SK-N-SH treated with all-trans-retinoic acid at 6 μM for 48 hours (cell line): ENCODE results near the gene CNPY1.

Experiments used
- ARNTL ChIP-seq: fragments of 450-650 bp; formaldehyde crosslinking; IDR thresholded peaks from 2 replicates; pipeline ENCODE4 v1.5.0; 2020; ENCODE audit warnings: low read depth, mild to moderate bottlenecking, moderate library complexity, borderline replicate concordance
- BACH2 ChIP-seq: fragments of 250-450 bp; sonication (Bioruptor Pico); IDR thresholded peaks from 2 replicates; pipeline ENCODE4 v1.9.0; 2021; ENCODE audit warnings: mild to moderate bottlenecking, borderline replicate concordance
- ESRRG ChIP-seq: fragments of 250-450 bp; sonication (Bioruptor Pico); IDR thresholded peaks from 2 replicates; pipeline ENCODE4 v1.6.1; 2021; ENCODE audit warnings: mild to moderate bottlenecking
- ISL1 ChIP-seq: fragments of 250-450 bp; sonication (Bioruptor Pico); IDR thresholded peaks from 2 replicates; pipeline ENCODE4 v2.1.2; 2022; ENCODE audit warnings: mild to moderate bottlenecking, moderate library complexity
- OSR1 ChIP-seq: fragments of 250-450 bp; sonication (Bioruptor Pico); IDR thresholded peaks from 2 replicates; pipeline ENCODE4 v1.8.0; 2022; ENCODE audit warnings: moderate library complexity, mild to moderate bottlenecking, inconsistent platforms
- PPARA ChIP-seq: fragments of 250-450 bp; sonication (Bioruptor Pico); IDR thresholded peaks from 2 replicates; pipeline ENCODE4 v1.5.0; 2020; ENCODE audit warnings: mild to moderate bottlenecking, borderline replicate concordance
- RARB ChIP-seq: fragments of 250-450 bp; sonication (Bioruptor Pico); IDR thresholded peaks from 2 replicates; pipeline ENCODE4 v1.8.0; 2021; ENCODE audit warnings: mild to moderate bottlenecking, moderate library complexity
- ZC3H10 ChIP-seq: fragments of 250-450 bp; sonication (Bioruptor Pico); IDR thresholded peaks from 2 replicates; pipeline ENCODE4 v1.5.1; 2021; ENCODE audit warnings: mild to moderate bottlenecking, moderate library complexity
- ZFP30 ChIP-seq: fragments of 450-650 bp; formaldehyde crosslinking; IDR thresholded peaks from 2 replicates; pipeline ENCODE4 v1.5.0; 2022; ENCODE audit warnings: mild to moderate bottlenecking, moderate library complexity
- ZNF70 ChIP-seq: fragments of 450-650 bp; formaldehyde crosslinking; IDR thresholded peaks from 2 replicates; pipeline ENCODE4 v1.5.0; 2020; ENCODE audit warnings: mild to moderate bottlenecking, moderate library complexity
- ZNF8 ChIP-seq: fragments of 450-650 bp; formaldehyde crosslinking; IDR thresholded peaks from 2 replicates; pipeline ENCODE4 v1.5.0; 2020; ENCODE audit warnings: mild to moderate bottlenecking, moderate library complexity
- TF ChIP-seq, protein P1 (sequence below): fragments of 250-450 bp; sonication (Bioruptor Pico); IDR thresholded peaks from 2 replicates; pipeline ENCODE4 v1.8.0; 2020; ENCODE audit warnings: mild to moderate bottlenecking, moderate library complexity, borderline replicate concordance
- TF ChIP-seq, protein P2 (sequence below): fragments of 250-450 bp; sonication (Bioruptor Pico); IDR thresholded peaks from 2 replicates; pipeline ENCODE4 v1.5.0; 2020; ENCODE audit warnings: mild to moderate bottlenecking, moderate library complexity

GRCh38 chr7:155517969-155518368, 28.4 kb downstream of the CNPY1 start:
- no peak for TF ChIP-seq OSR1 (CRISPR knock-in tag)
- TF ChIP-seq ZC3H10 (CRISPR knock-in tag): no peak
- no peak for TF ChIP-seq PPARA (CRISPR knock-in tag)
- TF ChIP-seq ESRRG (CRISPR knock-in tag): no peak
- TF ChIP-seq ZNF70: no peak
- no peak for TF ChIP-seq ZFP30 (CRISPR knock-in tag)
- TF ChIP-seq, protein P1, sequence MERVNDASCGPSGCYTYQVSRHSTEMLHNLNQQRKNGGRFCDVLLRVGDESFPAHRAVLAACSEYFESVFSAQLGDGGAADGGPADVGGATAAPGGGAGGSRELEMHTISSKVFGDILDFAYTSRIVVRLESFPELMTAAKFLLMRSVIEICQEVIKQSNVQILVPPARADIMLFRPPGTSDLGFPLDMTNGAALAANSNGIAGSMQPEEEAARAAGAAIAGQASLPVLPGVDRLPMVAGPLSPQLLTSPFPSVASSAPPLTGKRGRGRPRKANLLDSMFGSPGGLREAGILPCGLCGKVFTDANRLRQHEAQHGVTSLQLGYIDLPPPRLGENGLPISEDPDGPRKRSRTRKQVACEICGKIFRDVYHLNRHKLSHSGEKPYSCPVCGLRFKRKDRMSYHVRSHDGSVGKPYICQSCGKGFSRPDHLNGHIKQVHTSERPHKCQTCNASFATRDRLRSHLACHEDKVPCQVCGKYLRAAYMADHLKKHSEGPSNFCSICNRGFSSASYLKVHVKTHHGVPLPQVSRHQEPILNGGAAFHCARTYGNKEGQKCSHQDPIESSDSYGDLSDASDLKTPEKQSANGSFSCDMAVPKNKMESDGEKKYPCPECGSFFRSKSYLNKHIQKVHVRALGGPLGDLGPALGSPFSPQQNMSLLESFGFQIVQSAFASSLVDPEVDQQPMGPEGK: no peak
- no peak for TF ChIP-seq ARNTL (CRISPR knock-in tag)
- TF ChIP-seq ZNF8 (CRISPR knock-in tag): no peak
- TF ChIP-seq BACH2 (CRISPR knock-in tag): no peak
- no peak for TF ChIP-seq ISL1 (CRISPR knock-in tag)
- TF ChIP-seq, protein P2, sequence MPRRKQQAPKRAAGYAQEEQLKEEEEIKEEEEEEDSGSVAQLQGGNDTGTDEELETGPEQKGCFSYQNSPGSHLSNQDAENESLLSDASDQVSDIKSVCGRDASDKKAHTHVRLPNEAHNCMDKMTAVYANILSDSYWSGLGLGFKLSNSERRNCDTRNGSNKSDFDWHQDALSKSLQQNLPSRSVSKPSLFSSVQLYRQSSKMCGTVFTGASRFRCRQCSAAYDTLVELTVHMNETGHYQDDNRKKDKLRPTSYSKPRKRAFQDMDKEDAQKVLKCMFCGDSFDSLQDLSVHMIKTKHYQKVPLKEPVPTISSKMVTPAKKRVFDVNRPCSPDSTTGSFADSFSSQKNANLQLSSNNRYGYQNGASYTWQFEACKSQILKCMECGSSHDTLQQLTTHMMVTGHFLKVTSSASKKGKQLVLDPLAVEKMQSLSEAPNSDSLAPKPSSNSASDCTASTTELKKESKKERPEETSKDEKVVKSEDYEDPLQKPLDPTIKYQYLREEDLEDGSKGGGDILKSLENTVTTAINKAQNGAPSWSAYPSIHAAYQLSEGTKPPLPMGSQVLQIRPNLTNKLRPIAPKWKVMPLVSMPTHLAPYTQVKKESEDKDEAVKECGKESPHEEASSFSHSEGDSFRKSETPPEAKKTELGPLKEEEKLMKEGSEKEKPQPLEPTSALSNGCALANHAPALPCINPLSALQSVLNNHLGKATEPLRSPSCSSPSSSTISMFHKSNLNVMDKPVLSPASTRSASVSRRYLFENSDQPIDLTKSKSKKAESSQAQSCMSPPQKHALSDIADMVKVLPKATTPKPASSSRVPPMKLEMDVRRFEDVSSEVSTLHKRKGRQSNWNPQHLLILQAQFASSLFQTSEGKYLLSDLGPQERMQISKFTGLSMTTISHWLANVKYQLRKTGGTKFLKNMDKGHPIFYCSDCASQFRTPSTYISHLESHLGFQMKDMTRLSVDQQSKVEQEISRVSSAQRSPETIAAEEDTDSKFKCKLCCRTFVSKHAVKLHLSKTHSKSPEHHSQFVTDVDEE (CRISPR knock-in tag): no peak
- no peak for TF ChIP-seq RARB (CRISPR knock-in tag)
